ENCODE data around the gene NRP2.

The NRP2 gene

DNA sequence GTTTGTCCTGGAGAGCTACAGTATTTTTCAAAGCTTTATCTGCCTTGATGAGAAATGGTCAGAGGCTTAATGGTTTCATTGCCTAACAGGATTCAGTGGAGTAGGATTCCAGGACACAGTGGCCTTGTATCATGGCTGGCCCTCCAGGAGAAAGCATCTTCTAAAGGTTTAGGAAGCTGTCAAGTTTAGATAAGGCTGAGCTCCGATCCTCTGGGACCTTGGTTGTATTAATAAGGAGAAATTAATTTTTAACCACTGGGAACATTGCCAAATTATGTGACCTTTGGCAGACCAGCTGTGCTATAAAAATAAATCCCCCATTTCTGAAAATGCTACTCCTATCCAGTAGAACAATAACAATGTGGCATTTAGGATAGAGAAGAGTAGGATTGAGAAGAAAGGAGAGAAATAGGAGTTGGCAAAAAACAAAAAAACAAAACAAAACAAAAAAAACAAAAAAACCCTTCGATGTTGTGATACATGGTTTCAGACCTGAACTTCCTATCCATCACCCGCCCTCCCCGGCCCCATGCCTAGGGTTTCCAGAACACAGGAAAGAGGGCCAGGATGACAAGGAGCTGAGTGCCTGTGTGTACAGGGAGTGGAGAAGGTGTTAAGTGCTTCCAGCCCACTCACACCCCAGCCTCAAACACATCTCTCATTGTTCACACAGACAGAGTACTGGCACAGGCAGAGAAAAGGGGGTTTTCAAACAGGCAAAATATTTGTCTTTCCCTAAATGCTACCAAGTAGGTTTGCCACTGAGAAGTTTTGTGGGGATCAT lies 6.3 kb downstream of the NRP2 start:
- no peak for DNase-seq

DNA sequence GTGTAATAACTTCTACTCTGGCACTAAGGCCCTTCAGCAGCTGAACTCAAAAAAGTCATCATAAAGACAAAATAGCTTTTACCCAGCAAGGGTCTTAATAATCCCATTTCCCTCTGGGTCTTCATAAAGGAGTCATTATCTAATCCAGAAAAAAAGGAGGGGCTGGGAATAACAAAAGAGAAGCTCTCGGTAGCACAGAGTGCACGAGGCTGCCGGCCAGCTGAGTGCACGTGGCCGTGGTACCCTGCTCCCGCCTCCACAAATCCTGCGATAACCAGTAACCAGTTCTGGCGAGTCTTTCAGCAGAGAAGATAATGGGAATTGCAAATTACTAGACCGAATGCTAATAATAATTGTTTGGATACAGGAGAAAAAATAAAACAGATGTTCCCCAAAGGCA lies 7.5 kb downstream of the NRP2 start:
- no peak for DNase-seq

DNA sequence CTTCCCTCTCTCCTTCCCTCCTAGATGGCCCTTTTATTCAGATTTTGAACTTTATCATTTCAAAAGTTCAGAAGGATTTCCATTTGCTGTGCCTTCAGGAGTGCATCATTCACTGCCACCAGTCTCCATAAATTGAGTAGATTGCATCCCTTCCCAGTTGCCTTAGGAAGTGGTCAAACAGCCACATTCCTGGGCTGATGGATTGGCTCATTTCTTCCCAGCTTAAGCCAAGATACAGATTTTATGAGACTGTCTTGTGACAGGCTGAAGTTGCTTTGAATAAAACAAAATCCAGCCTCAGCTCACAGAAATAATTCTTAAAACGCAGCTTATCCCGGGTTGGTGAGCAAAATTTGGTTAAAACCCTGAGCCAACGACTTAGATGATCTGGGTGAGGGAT lies 9.8 kb downstream of the NRP2 start:
- no peak for DNase-seq

DNA sequence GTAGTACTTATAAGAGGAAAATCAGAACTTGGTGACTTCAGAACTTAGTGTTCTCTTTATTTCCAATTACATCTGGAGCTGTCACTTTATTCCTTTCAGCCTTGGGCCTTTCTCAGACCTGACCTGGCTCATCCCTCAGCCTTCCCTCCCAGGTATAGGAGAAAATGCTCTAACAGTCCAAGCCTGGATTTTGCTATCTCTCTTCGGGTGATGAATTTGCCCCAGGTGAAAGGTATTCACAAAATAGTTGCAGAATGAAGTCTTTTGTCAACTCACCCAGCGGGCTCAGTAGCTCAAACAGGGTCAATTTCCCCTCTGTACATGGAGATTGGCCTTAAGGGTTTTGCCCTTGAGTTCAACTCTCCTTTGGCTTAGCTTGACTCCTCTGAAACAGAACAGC lies 12.0 kb downstream of the NRP2 start:
- no peak for DNase-seq

DNA sequence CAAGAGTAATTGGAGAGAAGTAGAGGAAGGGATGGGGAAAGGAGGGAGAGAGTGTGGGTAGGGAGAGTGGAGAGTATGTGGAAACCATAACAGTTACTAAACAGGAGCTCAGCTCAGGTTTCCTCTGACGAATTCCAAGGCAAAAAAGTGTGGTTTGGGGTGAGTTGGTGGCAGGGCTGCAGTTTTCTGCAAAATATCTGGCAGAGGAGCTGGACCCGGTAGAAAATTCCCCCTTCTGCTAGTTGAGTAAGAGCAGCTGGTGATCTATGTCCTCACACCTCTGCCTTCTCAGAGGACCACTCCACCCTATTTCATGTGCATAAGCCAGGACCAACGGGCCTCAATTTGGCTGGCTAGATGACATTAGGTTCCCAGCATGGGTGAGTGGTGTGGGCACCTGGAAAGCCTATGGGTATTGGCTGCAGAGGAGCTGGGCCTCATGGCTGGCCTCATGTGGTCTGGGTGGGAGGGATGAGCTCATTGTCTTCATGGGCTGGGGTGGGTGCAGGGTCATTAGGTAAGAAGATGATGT lies 13.2 kb downstream of the NRP2 start:
- no peak for DNase-seq

DNA sequence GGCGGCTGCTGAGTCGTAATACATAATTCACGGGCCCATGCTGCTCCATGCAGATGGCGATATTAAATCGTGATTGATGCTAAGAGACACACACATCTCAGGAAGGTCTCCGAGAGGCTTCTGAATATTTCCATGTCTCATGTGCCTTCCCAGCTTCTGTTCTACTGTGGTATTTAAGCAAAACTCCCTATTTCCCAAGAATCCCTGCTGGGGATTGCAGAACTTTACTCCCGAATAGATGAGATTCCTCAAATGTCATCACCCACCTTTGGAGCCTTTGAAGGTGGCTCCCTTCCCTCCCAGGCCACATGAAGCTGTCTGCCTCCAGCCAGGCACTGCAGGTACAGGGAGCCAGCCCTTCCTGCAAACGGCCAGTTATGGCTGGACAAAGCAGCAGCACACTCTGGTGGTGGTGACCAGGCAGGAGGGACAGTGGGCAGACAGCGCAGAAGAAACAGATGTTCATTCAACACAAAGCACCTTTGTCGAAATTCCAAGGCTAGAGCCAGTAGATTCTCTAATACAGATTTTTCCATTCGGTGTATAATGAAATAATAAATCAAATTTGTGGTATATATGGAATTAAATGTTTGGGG lies 14.1 kb downstream of the NRP2 start:
- no peak for DNase-seq

DNA sequence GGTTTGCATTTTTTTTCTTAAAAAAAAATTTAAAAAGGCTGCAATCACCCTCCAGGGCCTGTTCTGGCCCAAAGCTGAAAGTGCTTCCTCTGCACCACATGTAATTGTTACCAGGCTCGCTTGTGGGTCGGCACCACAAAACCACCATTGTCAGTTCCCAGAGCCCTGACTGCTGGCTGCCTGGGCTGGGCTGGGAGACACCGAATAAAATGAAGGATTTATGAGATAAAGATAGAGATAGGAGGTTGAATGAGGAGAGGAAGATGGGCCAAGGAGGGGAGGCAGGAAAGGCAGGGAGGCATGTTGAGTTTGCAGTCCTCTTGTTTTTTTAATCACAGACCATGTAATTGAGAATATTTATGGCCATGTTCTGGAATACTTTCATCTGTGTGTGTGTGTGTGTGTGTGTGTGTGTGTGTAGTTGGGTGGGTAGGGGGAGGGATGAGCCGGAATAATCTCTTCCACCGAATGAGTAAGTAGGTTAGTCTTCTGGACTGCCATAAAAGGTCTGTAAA lies 14.7 kb downstream of the NRP2 start:
- no peak for DNase-seq

DNA sequence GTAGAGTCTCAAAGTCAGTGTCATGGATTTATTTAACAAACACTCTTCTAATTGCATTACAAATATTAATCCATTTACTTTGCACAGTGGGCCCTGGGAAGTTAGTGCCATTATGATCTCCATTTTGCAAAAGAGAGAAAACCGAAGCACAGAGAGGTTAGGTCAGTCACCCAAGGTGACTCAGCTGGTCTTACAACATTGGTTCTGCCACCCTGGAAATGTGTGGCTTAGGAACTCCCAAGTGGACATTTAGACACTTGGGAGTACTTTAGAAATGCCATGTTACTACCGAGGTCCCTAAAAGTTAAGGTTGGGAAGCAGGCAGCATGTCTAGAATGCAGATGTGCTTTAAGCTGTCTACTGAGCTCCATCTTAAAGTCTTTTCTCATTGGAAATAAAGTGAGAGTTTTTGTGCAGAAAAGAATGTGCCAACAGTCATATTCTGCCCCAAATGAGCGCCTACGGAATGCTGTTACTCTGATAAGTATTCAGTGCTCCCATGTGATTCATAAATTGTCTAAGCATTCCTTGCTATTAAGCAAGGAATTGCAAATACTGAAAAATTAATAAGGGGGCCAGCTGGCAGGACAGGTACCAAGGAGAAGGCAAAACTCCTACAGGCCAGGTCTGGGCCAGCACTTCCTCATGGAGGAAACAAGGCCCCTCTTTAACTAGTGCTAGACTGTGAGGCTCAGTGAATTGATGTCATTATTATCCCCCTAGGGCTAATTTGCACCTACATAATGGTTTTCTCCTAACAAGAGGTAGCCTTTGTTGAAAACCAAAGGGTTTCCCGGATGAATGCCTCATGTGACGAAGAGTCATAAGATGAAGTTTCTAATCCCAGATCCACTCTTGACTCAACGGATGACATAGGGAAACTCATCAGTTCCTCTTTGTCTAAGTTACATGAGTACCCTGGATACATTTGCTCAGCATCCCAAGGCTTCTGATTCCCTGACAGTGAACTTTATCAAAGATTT lies 16.3 kb downstream of the NRP2 start:
- DNase-seq = no peak

DNA sequence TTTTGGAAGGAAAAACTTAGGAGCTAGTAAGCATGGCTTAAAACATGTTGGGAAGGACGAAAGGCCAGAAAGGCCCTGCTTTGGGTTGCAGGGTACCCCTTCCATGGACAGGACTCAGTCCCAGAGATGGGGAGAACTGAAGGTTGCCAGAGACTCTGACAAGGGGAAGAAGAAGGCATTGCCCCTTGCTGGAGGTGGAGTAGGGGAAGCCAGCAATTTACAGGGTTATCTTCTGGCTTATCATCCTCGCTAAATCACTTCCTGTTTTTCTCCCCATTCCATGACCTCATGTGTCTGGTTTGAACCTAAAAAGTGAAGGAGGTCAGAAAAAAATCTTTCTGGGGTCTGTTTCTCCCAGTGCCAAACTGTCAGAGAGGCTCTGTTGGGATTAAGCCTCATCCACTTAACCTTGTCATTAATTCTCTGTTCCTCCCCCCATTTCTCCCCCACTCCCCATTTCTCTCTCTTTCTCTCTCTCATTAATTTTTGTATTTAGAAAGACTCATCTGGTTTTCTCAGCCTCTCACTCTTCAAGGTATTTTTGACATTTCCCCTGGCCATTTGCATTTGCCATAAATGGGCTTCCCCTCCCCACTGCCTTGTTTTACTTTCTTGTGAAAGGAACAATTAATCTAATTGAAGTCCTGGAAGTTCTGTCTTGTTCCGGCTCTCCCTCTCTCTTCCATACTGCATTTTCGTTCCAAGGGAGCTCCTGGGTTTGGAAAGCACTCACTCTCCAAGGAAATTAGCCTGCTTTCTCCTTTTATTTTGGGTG lies 17.4 kb downstream of the NRP2 start:
- DNase-seq = no peak

DNA sequence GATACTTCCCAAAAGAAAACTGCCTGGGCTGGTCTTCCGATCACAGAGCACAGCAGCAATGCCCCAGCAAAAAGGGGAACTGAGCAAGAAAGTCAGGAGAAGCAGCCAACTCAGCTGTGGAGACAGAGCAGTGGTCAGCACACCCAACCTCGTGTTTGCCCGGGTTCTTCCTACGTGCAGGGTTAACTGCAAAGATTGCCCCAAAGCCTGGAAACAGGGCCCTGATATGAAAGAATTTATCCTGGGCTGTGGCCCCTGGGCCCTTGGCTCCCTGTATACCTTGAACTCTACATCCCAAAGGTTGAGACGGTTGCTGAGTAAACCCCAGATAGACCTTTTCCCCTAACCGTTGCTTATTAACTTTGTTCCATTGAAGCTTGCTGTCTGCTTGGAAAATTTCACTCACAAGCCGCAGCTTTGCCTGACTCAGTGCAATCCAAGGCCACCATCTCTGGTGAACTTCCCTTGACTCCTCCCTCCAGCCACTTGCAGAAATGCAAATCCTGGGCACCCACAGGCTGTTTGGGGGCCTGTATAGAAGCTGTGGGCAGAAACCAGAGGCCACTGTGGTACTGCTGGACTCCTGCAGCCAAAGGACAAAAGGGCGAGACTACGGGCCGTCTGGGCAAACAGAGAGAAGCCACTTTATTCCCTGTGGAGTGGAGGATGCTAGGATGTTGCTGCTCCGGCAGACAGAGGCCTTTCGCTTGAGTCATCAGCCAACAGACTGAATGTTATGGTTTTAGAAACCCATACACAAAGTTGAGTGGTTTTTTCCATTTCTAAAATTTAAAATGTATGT lies 18.2 kb downstream of the NRP2 start:
- DNase-seq = no peak

DNA sequence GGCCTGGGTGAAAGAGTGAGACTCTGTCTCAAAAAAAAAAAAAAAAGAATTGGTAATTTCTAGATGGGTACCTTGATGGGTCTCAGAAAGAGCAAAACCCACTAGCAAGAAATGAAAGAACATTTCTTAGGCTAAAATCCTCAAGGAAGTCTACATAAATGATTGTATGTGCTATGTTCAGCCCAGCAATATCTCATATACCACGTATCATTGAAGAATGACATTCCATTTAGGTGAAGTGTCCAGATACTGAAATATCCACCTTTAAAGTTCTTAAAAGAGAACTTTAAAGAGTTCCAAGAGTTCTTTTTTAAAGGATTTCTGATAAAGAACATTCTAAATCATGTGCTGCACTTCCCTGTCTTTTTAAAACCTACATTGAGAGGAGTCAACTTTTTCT lies 19.2 kb downstream of the NRP2 start:
- DNase-seq = no peak

DNA sequence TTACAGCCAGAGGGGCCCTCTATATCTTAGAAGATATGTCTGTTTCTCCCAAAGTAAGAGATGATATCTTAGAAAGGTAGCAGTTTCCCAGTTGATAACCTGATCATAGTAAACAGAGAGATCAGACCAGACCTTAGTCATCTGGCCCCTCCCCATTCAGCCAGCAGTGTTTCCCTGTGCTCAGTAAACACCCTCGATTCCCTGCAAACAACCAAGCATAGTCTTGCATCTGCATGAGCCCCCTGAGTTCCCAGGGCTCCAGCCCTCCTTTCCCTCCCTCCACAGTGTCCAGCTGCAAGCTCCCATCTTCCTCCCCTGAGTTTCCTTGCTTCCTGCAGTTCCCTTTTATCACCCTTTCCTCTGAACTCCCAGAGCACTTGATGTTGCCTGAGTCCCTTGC lies 20.3 kb downstream of the NRP2 start:
- DNase-seq = no peak

DNA sequence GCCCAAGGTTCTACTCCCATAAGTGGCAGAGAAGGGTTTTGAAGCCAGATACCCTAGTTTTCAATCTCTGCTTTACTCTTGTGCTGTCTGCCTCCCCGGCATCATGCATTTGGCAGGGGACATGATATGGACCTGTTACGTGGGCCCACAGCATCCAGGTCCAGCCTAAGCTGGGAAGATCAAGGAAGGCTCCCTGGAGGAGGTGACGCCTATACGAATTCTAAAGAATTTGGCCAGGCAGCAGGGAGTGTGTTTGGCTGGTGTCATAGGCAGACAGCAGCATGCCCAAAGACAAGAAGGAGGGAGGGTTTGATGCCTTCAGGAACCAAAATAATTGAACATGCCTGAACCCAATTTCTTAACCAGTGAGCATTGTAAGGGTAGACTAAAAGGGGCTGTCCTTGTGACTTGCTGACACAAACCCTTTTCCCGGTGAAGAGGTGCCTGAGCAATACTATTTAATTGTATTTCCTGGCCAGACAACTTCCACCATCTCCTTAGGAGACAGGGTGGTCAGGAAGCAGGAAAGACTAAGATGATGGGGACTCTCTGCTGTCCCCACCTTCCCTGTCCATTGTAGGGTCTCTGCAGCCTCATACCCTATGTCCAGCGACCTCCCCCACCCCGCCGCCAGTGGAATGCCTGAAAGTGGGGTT lies 21.3 kb downstream of the NRP2 start:
- no peak for DNase-seq

DNA sequence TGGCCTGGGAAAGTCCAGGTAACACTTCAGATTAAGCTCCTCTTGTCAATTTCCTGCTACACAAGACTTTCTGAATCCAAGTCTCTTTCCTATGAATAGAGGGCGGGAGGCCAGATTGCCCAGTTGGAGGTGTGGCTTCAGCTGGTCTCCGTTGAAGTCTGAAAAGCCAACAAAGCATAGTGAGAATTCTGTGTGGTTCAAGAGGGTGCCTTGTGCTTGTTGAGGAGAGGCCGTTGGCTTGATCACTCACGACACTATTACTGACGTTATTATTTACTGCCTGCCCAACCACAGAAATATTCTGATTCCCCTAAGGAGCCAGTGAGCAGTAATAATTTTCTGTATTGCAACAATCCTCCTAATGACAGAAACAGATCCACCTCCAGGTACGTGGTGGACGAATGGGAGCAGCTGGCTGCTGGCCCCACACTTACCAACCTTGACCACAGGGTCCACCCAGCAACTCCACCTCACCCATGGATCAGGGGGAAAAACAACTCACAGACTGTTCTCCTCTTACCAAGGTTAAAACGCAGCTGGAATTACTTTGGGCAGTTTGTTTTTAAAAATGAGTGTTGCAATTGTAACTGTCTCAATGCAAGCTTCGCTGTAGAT lies 21.9 kb downstream of the NRP2 start:
- no peak for DNase-seq

DNA sequence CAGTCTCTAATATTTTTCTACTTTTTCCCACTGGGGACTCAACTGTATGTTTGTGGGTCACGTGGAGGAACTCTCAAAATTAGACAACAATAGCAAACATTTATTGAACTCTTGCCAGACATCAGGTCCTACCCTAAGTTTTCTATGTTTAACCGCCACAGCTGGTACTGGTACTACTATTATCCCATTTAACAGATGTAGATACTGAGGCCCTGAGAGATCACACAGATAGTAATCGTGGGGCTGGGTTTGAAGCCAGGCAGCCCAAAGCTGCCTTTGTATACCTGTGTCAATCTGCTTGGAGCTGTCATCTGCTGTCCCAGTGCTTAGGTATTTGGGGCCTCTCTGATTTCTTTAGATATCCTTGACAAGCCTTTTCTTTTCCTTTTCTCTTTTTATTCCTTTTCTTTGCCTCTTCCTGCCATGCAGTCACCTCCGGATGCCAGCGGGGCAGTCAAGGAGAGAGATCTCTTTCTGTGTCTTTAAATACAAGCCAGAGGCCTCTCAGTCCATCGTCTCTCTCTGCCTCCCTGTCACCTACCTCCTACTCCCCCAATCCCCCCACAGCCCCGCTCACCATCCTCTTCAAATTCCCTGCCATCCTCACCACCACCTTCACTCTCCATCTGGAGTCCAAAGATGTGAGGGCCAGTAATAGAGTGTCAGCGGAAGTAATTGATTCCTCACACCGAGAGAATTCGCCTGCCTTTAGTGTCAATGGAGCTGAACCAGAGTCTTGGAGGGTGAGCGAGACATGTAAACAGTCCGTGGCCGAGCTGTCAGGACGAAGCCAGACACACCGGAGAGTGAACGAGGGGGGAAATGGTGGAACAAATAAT lies 23.4 kb downstream of the NRP2 start:
- DNase-seq = no peak

DNA sequence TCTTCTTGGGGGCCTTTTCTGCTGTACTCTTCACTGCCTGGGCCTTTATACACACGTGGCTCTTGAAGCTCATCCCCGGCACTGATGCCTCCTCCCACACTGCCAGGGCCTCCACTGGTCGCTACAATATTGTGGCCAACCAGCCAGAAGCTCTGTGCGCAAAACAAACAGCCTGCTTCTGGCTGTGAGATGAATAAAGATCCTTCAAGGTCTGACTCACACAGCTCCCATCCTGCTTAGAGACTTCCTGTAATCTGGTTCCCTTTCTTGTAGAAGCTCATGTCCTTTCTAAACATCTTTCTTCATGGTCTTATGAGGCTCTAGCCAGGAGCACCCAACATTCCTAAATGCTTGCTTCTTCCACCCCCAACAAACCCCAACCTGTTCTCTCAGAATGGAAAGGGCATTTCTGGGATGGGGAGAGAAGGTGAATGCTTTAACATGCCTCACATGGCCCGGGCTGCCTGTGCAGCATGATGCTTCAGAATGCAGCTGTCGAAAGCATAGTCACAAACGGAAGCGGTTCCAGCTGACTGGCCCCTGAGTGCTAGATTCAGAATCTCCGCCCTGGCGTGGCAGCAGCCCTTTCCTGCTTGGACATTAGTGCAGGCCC lies 24.6 kb downstream of the NRP2 start:
- peak in 1 of 2 experiments; percentile 13 for DNase-seq

DNA sequence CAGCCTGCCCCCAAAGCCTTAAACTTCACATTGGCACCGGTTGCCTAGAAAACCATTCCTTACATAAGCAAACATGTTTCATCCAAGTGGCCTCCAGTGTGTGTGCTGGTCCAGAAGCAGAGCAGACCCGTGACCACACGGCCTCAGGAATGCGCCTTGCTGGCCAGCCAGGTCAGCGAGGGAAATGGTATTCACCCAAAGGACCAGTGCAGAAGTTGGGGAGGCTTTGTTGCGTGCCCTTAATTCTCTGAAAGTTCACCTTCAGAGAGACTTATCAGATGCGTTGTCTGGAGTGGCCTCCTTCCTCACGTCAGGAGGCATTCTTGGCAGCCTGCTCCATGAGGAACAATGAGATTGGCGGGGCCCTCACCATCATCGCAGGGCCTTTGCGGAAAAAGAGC lies 25.9 kb downstream of the NRP2 start:
- DNase-seq = no peak

DNA sequence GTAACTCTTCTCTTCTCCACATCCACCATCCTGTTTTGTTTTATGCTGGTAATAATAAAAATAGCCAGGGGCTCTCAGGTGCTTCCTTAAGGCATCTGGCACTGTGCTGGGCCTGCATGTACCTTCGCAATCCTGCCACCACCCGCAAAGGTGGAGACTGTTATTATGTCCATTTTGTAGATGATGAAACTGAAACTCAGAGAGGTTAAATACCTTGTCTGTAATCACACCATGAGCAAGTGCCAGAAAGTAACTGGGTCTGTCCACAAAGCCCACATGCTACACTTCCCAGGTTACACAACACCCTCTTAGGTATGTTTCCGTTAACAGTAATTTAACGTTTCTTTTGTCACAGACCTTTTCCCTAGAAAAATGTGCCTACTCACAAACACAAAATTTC lies 27.0 kb downstream of the NRP2 start:
- DNase-seq = no peak

DNA sequence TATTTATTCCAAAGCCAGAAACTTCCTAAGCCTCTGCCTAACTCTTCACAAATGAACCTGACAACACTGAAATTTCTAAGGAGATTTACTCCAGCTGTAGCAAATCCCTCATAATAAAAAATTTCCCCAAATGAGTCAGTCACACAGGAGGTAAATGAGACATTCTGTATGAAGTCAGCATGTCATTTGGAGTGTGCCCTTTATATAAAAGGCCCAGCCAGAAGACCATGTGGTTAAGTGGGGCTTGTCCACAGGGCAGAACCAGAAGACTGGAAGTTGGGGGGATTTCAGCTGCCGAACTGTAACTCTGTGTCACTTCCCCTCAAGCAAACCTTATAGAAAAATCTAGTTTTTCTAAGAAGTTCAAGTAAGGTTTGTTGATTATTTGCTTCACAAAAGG lies 30.2 kb downstream of the NRP2 start:
- no peak for DNase-seq
